Endothelial cell (in vitro differentiated cells): ENCODE results near the gene CDH2. TPM values are rescaled to one million over a fixed set of nuclear protein-coding genes. Genes with fewer than 3 reads are reported as not detected.

Experiments used
- DNase-seq: peaks from one replicate; pipeline ENCODE4 v3.0.0; 2021; ENCODE audit warnings: low spot score
- H3K27ac Mint-ChIP-seq: one replicate; pipeline ENCODE4 v1.8.0; 2021; ENCODE audit warnings: mixed read lengths, inconsistent platforms; ENCODE audit not compliant: unreplicated experiment
- H3K27me3 Mint-ChIP-seq: one replicate; pipeline ENCODE4 v1.8.0; 2021; ENCODE audit warnings: mild to moderate bottlenecking, moderate library complexity, mixed read lengths, inconsistent platforms; ENCODE audit not compliant: unreplicated experiment
- H3K36me3 Mint-ChIP-seq: one replicate; pipeline ENCODE4 v1.8.0; 2021; ENCODE audit warnings: mild to moderate bottlenecking, low read depth, mixed read lengths, inconsistent platforms; ENCODE audit not compliant: unreplicated experiment
- H3K4me1 Mint-ChIP-seq: one replicate; pipeline ENCODE4 v1.8.0; 2021; ENCODE audit warnings: mild to moderate bottlenecking, mixed read lengths, inconsistent platforms; ENCODE audit not compliant: unreplicated experiment
- H3K4me3 Mint-ChIP-seq: one replicate; pipeline ENCODE4 v1.8.0; 2021; ENCODE audit warnings: mild to moderate bottlenecking, mixed read lengths, inconsistent platforms; ENCODE audit not compliant: unreplicated experiment
- H3K9me3 Mint-ChIP-seq: one replicate; pipeline ENCODE4 v1.8.0; 2021; ENCODE audit warnings: mixed read lengths, inconsistent platforms; ENCODE audit not compliant: unreplicated experiment
- CTCF ChIP-seq: fragments of 200-600 bp; sonication (generic); IDR thresholded peaks from one replicate; pipeline ENCODE4 v1.5.0; 2021; ENCODE audit warnings: antibody characterized with exemption; ENCODE audit not compliant: unreplicated experiment
- total RNA-seq: library from RNA; stranded (reverse); fragmentation: NEBNext Ultra II Directional; extraction: Animal tissue kit (Norgen Biotek cat#: 25700); gene quantifications from one replicate; pipeline ENCODE4 v1.2.1, GENCODE V29; 2021; ENCODE audit not compliant: unreplicated experiment

Gene CDH2
- total RNA-seq, 1 donor from 2014 or later: 162 TPM

- peaks cover 27% of the 10 kb centered on the region for H3K36me3 Mint-ChIP-seq
- no peaks in the 10 kb centered on the region for H3K27me3 Mint-ChIP-seq
- H3K27ac Mint-ChIP-seq: no peak overlapping the region
- no peaks in the 10 kb centered on the region for H3K4me1 Mint-ChIP-seq
- no peaks in the 10 kb centered on the region for H3K9me3 Mint-ChIP-seq
- DNase-seq: no peak
- TF ChIP-seq CTCF: no peak
- H3K4me3 Mint-ChIP-seq: no peak overlapping the region
These were observed 207.7 kb downstream of the CDH2 start for GRCh38 chr18:27969206-27969605.

GRCh38 chr18:27967913-27968824 is 208.8 kb downstream of the CDH2 start:
- Mint-ChIP-seq H3K9me3 (no peaks in the 10 kb centered on the region), H3K4me3 (no peak overlapping the region), H3K36me3 (peaks cover 27% of the 10 kb centered on the region), H3K27ac (no peak overlapping the region), H3K4me1 (no peaks in the 10 kb centered on the region), H3K27me3 (no peaks in the 10 kb centered on the region)
- DNase-seq: no peak
- no peak for TF ChIP-seq CTCF

- Mint-ChIP-seq H3K36me3 (peaks cover 18% of the 10 kb centered on the region), H3K27me3 (no peaks in the 10 kb centered on the region), H3K27ac (no peak overlapping the region), H3K4me3 (no peak overlapping the region), H3K9me3 (no peaks in the 10 kb centered on the region), H3K4me1 (no peaks in the 10 kb centered on the region)
- no peak for TF ChIP-seq CTCF
- DNase-seq: no peak
These were observed 210.0 kb downstream of the CDH2 start for GRCh38 chr18:27966881-27967280.

GRCh38 chr18:27964811-27965210 is 212.1 kb downstream of the CDH2 start:
- H3K4me3 Mint-ChIP-seq: no peak overlapping the region
- H3K27me3 Mint-ChIP-seq: no peaks in the 10 kb centered on the region
- DNase-seq: no peak
- no peaks in the 10 kb centered on the region for H3K4me1 Mint-ChIP-seq
- H3K36me3 Mint-ChIP-seq: peaks cover 28% of the 10 kb centered on the region
- no peak overlapping the region for H3K27ac Mint-ChIP-seq
- H3K9me3 Mint-ChIP-seq: no peaks in the 10 kb centered on the region
- no peak for TF ChIP-seq CTCF

GRCh38 chr18:27959101-27959500 is 217.8 kb downstream of the CDH2 start:
- Mint-ChIP-seq H3K4me3 (no peak overlapping the region), H3K4me1 (no peaks in the 10 kb centered on the region)

More at GRCh38 chr18:27959101-27959500, 217.8 kb downstream of the CDH2 start:
- TF ChIP-seq CTCF: no peak
- H3K9me3 Mint-ChIP-seq: no peaks in the 10 kb centered on the region
- peaks cover 2% of the 10 kb centered on the region for H3K27me3 Mint-ChIP-seq
- peaks cover 17% of the 10 kb centered on the region for H3K36me3 Mint-ChIP-seq
- H3K27ac Mint-ChIP-seq: no peak overlapping the region
- no peak for DNase-seq
